Measurements from ENCODE around the gene PROC. TPM values are rescaled to one million over a fixed set of nuclear protein-coding genes. Genes with fewer than 3 reads are reported as not detected.

The PROC gene
- total RNA-seq, 1 donor from 2014 or later: not detected

DNA sequence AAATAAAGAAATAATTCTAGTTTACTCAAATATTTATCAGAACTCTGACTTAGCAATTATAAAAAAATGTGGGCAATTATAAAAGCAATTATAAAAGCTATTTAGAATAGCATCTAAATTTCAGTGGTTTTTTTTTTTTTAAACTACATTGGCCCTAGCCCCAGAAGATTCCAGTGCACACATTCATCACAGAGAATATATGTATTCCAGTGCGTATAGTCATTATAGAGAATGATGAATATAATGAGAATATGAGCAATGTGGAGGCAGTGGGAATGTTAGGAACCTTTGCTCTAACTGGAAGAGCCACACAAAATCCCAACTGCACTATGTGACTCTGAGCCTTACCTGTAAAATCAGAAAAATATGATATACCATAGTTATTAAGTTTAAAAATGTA is 41.0 kb upstream of the PROC start:
- no peak for DNase-seq (ENCODE audit: low read depth, low spot score)
- peaks cover 19% of the 10 kb centered on the region for H3K9me3 Mint-ChIP-seq
- no peaks in the 10 kb centered on the region for H3K27me3 Mint-ChIP-seq (ENCODE audit: low read depth)
- no peaks in the 10 kb centered on the region for H3K4me1 Mint-ChIP-seq
- no peak overlapping the region for H3K27ac Mint-ChIP-seq (ENCODE audit: unreplicated experiment)
- TF ChIP-seq, protein P1, sequence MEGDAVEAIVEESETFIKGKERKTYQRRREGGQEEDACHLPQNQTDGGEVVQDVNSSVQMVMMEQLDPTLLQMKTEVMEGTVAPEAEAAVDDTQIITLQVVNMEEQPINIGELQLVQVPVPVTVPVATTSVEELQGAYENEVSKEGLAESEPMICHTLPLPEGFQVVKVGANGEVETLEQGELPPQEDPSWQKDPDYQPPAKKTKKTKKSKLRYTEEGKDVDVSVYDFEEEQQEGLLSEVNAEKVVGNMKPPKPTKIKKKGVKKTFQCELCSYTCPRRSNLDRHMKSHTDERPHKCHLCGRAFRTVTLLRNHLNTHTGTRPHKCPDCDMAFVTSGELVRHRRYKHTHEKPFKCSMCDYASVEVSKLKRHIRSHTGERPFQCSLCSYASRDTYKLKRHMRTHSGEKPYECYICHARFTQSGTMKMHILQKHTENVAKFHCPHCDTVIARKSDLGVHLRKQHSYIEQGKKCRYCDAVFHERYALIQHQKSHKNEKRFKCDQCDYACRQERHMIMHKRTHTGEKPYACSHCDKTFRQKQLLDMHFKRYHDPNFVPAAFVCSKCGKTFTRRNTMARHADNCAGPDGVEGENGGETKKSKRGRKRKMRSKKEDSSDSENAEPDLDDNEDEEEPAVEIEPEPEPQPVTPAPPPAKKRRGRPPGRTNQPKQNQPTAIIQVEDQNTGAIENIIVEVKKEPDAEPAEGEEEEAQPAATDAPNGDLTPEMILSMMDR (conservative IDR thresholded peaks at IDR 0.05): no peak
- no peak overlapping the region for H3K4me3 Mint-ChIP-seq
- H3K36me3 Mint-ChIP-seq (ENCODE audit: low read depth): peaks cover 35% of the 10 kb centered on the region

DNA sequence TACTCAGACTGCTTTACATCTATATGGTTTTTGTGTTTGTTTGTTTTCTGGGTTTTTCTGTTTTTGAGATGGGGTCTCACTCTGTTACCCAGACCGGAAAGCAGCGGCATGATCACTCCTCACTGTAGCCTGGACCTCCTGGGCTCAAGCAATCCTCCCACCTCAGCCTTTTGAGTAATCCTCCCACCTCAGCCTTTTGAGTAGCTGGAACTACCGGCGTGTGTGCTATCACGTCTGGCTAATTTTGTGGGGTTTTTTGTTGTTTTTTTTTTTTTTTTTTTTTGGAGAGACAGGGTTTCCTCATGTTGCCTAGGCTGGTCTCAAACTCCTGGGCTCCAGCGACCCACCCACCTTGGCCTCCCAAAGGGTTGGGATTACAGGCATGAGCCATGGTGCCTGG is 39.5 kb upstream of the PROC start:
- no peak overlapping the region for H3K27ac Mint-ChIP-seq (ENCODE audit: unreplicated experiment)
- no peaks in the 10 kb centered on the region for H3K27me3 Mint-ChIP-seq (ENCODE audit: low read depth)
- TF ChIP-seq, protein P1 (conservative IDR thresholded peaks at IDR 0.05): no peak
- no peaks in the 10 kb centered on the region for H3K4me1 Mint-ChIP-seq
- no peak for DNase-seq (ENCODE audit: low read depth, low spot score)
- no peak overlapping the region for H3K4me3 Mint-ChIP-seq
- H3K9me3 Mint-ChIP-seq: peaks cover 12% of the 10 kb centered on the region
- H3K36me3 Mint-ChIP-seq (ENCODE audit: low read depth): peaks cover 23% of the 10 kb centered on the region

DNA sequence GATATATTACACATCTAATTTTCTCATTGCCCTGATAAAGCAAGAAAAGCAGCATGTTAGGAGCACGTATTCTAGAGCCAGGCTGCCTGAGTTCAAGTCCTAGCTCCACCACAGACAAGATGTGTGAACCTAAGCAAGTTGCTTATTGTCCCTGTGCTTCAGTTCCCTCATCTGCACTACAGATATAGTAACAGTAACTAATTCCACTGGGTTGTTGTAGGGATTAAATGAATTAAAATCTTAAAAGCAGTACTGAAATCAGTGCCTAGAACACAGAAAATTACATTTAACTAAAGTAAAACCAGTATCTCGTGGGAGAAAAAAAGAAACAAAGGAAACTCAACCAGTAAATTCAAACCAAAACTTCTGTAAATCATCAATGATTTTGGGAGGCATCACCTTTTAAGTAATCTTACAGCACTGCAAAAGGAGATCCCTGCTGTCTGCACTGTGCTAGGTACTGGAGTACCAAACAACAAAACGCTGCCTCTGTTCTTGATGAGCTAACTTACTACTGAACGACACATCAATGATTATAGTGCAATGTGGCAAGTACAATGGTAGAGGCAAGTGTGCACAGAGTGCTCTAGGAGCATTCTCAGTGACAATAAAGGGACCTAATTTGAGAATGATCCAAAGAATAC is 38.4 kb upstream of the PROC start:
- H3K27me3 Mint-ChIP-seq (ENCODE audit: low read depth): no peaks in the 10 kb centered on the region
- peaks cover 7% of the 10 kb centered on the region for H3K4me1 Mint-ChIP-seq
- H3K27ac Mint-ChIP-seq (ENCODE audit: unreplicated experiment): no peak overlapping the region
- H3K36me3 Mint-ChIP-seq (ENCODE audit: low read depth): peaks cover 16% of the 10 kb centered on the region
- TF ChIP-seq, protein P1 (conservative IDR thresholded peaks at IDR 0.05): no peak
- H3K9me3 Mint-ChIP-seq: peaks cover 3% of the 10 kb centered on the region
- no peak overlapping the region for H3K4me3 Mint-ChIP-seq
- DNase-seq (ENCODE audit: low read depth, low spot score): no peak

DNA sequence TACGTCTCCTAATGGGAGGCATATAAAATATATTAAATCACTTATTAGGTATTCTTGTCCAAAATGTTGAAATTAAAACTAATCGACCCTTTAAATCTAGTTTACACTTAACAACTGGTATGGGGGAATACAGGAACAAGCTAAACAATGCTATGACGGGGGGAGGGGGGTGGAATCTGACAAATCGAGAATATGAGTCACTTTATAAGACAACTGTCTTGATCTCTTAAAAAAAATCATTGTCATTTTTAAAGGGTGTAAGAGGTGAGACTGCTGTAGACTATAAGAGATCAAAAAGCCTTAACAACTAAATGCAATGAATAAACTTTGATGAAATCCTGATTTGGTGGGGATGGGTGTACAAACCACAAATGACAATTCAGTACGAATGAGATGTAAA is 36.5 kb upstream of the PROC start:
- H3K9me3 Mint-ChIP-seq: no peaks in the 10 kb centered on the region
- TF ChIP-seq, protein P1 (conservative IDR thresholded peaks at IDR 0.05): no peak
- H3K27me3 Mint-ChIP-seq (ENCODE audit: low read depth): no peaks in the 10 kb centered on the region
- H3K4me3 Mint-ChIP-seq: no peak overlapping the region
- H3K27ac Mint-ChIP-seq (ENCODE audit: unreplicated experiment): no peak overlapping the region
- no peak for DNase-seq (ENCODE audit: low read depth, low spot score)
- peaks cover 6% of the 10 kb centered on the region for H3K36me3 Mint-ChIP-seq (ENCODE audit: low read depth)
- H3K4me1 Mint-ChIP-seq: peaks cover 27% of the 10 kb centered on the region

DNA sequence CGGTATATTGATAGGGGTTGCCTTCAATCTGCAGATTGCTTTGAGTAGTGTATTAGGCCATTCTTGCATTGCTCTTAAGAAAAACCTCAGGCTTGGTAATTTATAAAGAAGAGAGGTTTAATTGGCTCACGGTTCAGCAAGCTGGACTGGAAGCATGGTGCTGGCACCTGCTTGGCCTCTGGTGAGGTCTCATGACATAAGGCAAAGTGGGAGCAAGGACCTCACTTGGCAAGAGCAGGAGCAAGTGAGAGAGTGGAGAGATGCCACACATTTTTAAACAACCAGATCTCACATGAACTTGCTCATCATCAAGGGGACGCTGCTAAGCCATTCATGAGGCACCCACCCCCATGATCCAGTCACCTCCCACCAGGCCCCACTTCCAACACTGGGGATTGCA is 35.4 kb upstream of the PROC start:
- TF ChIP-seq, protein P1 (conservative IDR thresholded peaks at IDR 0.05): no peak
- H3K27ac Mint-ChIP-seq (ENCODE audit: unreplicated experiment): no peak overlapping the region
- peaks cover 30% of the 10 kb centered on the region for H3K4me1 Mint-ChIP-seq
- H3K4me3 Mint-ChIP-seq: no peak overlapping the region
- no peaks in the 10 kb centered on the region for H3K27me3 Mint-ChIP-seq (ENCODE audit: low read depth)
- DNase-seq (ENCODE audit: low read depth, low spot score): no peak
- H3K36me3 Mint-ChIP-seq (ENCODE audit: low read depth): peaks cover 6% of the 10 kb centered on the region
- no peaks in the 10 kb centered on the region for H3K9me3 Mint-ChIP-seq
